Measurements from ENCODE around the gene ZNF287. TPM values are rescaled to one million over a fixed set of nuclear protein-coding genes. Genes with fewer than 3 reads are reported as not detected.

Gene ZNF287
- total RNA-seq, 4 donors from 2014 or later, result 0.70 to 8.8 (median 3.7) TPM

DNA sequence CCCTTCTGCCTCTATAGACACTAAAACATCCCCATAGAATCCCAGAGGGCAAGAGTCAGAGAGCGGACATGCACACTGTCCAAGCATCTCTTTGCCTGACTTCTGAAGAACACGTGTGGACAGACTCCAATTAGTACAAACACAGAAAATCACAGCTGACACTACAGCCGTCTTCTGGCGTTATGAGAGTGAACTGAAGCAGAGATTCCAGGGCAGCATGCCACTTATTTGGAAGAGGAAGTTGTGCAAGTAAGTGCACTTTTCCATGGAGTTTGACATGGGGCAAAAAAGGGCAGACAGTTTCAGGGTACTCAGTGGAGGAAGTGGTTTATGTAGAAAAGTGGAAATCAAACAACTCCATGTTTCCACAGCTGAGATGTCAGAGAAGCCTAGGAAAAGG is 16.8 kb upstream of the ZNF287 start:
- TF ChIP-seq POLR2A (IDR thresholded peaks at IDR 0.05), result no peak
- TF ChIP-seq, protein P1, sequence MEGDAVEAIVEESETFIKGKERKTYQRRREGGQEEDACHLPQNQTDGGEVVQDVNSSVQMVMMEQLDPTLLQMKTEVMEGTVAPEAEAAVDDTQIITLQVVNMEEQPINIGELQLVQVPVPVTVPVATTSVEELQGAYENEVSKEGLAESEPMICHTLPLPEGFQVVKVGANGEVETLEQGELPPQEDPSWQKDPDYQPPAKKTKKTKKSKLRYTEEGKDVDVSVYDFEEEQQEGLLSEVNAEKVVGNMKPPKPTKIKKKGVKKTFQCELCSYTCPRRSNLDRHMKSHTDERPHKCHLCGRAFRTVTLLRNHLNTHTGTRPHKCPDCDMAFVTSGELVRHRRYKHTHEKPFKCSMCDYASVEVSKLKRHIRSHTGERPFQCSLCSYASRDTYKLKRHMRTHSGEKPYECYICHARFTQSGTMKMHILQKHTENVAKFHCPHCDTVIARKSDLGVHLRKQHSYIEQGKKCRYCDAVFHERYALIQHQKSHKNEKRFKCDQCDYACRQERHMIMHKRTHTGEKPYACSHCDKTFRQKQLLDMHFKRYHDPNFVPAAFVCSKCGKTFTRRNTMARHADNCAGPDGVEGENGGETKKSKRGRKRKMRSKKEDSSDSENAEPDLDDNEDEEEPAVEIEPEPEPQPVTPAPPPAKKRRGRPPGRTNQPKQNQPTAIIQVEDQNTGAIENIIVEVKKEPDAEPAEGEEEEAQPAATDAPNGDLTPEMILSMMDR (IDR thresholded peaks at IDR 0.05), result no peak
- H3K36me3 ChIP-seq, result no peaks in the 10 kb centered on the region
- H3K4me1 ChIP-seq, result peaks cover 0 to 12% (median 2%) of the 10 kb centered on the region in 4 donors
- no peak for DNase-seq
- no peaks in the 10 kb centered on the region for H3K9me3 ChIP-seq
- H3K4me3 ChIP-seq, result no peak overlapping the region
- no peaks in the 10 kb centered on the region for H3K27me3 ChIP-seq
- no peak overlapping the region for H3K27ac ChIP-seq

DNA sequence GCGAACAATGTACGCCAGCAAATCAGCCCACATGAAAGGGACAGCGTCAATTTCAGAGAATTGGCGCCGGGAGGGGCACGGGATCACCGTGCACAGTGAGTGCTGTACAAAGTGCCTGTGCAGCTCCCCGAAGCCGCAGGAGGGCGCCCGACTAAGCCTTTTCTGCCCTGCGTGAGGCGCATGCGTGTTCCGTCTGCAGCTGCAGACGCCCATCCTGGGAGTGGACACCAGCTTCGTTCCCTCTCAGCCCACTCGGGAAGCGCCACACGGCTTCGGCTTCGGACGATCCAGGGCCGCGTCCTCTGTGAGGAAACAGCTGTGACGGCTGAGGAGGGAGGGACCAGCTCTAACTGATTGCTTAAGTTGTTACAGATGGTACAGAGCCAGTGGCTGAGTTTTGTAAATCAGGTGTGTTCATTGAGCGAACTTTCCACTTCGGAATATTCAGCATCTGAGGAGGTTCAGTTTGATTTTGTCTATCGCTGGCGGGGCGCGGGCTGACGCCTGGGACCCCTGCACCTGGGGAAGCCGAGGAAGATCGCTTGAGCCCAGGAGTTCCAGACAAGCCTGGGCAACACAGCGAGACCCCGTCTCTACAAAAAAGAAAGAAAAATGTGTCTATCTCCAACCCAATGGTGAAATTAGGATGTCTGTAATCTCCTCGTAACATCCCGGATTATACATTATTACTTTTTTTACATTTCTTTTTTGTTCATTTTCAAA is 15.4 kb upstream of the ZNF287 start:
- Histone ChIP-seq H3K4me3 (peak overlapping the region in 3 of 4 donors; percentile 13 to 50 (median 45)), H3K9me3 (no peaks in the 10 kb centered on the region), H3K27me3 (no peaks in the 10 kb centered on the region), H3K4me1 (peaks cover 0 to 12% (median 2%) of the 10 kb centered on the region in 4 donors), H3K36me3 (no peaks in the 10 kb centered on the region), H3K27ac (peak overlapping the region in 1 of 4 donors; percentile 27)
- DNase-seq, result peak; percentile 83 to 96 (median 93)
- TF ChIP-seq, protein P1 (IDR thresholded peaks at IDR 0.05), result peak; percentile 48 to 85 (median 76)
- no peak for TF ChIP-seq POLR2A (IDR thresholded peaks at IDR 0.05)

DNA sequence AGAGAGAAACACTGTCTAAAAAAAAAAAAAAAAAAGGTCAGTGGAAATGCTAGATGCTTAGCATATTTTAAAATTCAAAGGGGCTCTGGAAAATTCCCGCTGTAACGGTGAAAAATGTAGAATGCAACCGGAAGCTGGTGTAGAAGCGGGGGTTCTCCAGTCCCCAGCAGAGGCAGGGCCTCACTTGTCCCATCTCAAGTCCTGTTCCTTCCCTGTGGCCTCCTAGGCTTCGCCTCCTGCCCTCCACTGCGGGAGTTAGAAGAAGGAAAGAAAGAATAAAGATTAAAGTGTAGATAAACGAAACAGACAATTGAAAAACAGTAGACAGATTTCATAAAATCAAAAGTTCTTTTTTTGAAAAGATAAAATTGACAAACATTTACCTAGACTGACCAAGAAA is 14.8 kb upstream of the ZNF287 start:
- Histone ChIP-seq H3K36me3 (no peaks in the 10 kb centered on the region), H3K9me3 (no peaks in the 10 kb centered on the region), H3K27me3 (no peaks in the 10 kb centered on the region), H3K27ac (no peak overlapping the region), H3K4me1 (peaks cover 0 to 9% (median 2%) of the 10 kb centered on the region in 4 donors), H3K4me3 (no peak overlapping the region)
- DNase-seq, result no peak
- TF ChIP-seq, protein P1 (IDR thresholded peaks at IDR 0.05), result no peak
- TF ChIP-seq POLR2A (IDR thresholded peaks at IDR 0.05), result no peak

DNA sequence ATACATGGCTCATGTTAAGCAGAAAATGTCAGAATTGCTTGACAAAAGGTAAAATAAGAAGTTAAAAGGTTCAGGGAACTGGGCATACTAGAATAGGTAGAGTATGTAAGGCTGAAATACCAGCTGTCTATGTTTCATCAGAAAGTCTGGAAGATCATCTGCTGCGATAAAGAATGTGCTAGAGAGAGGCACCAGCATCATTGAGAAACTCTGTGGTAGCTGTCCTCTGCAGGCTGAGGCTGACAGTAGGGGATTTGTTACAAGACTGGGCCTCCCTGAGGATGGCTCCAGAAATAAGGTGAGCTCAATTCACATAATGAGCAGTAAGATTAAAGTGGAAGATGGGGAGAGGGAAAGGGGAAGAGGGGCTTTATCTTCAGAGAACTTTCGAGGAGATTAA is 4.5 kb upstream of the ZNF287 start:
- Histone ChIP-seq H3K4me1 (peaks cover 0 to 3% (median 1%) of the 10 kb centered on the region in 4 donors), H3K27ac (no peak overlapping the region), H3K36me3 (no peaks in the 10 kb centered on the region), H3K27me3 (no peaks in the 10 kb centered on the region), H3K4me3 (no peak overlapping the region), H3K9me3 (no peaks in the 10 kb centered on the region)
- no peak for DNase-seq
- TF ChIP-seq POLR2A (IDR thresholded peaks at IDR 0.05), result no peak
- TF ChIP-seq, protein P1 (IDR thresholded peaks at IDR 0.05), result no peak

DNA sequence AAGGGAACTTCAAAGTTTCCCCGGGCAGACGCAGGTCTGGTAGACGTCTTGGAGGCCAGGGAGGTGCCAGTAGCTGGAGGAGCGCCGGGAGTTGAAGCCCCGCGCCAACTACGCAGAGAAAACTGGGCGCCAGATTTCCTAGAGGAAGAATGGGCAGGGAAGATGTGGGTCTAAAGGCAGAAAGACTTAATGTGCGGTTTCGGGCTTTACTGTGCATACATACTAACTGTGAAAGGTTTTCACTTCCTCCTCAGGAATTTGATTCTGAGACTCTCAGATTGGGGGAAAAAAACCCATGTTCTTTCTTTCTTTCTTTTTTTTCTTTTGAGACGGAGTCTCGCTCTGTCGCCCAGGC is 331 bp upstream of the ZNF287 start:
- peak overlapping the region; percentile 52 to 87 (median 60) for H3K4me3 ChIP-seq
- no peaks in the 10 kb centered on the region for H3K27me3 ChIP-seq
- H3K9me3 ChIP-seq, result no peaks in the 10 kb centered on the region
- no peak for TF ChIP-seq POLR2A (IDR thresholded peaks at IDR 0.05)
- TF ChIP-seq, protein P1 (IDR thresholded peaks at IDR 0.05), result no peak
- peaks cover 0 to 6% (median 3%) of the 10 kb centered on the region in 4 donors for H3K4me1 ChIP-seq
- H3K36me3 ChIP-seq, result peaks cover 0 to 6% (median 0%) of the 10 kb centered on the region in 3 donors
- DNase-seq, result no peak
- peak overlapping the region in 1 of 4 donors; percentile 78 for H3K27ac ChIP-seq

Measured in Peyer's patch (tissue), 4 donors.